ENCODE results near the gene BRD3OS. TPM values are rescaled to one million over a fixed set of nuclear protein-coding genes. Genes with fewer than 3 reads are reported as not detected.

The BRD3OS gene
- total and polyA plus RNA-seq, 2 experiments from 2014 or later: 9.2 to 16.0 TPM

DNA sequence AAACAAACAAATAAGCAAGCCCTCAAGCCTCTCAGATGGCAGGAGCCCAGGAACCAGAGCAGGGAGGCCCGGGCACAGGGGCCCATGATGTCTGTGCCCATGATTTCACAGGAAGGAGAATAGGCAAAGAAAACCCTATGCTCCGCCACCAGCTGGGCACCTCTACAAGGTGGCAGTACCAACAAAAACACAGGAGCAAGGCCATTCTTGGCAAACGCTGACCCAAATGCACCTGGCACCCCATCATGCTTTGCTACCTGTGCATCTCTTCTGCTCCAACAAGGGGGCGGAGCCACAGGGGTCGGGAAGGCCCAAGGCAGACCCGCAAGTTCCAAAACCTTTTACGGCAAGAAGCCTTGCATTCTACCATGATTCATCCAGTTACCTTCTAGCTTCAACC is 39.4 kb downstream of the BRD3OS start:
- no peaks in the 10 kb centered on the region for H3K9me3 Mint-ChIP-seq
- H3F3A ChIP-seq (replicated peaks; ENCODE audit: low read depth): no peaks in the 10 kb centered on the region
- no peak overlapping the region for H3K27ac Mint-ChIP-seq
- H3K4me2 ChIP-seq: no peak overlapping the region
- no peaks in the 10 kb centered on the region for H3K36me3 ChIP-seq (ENCODE audit: insufficient read depth)
- no peaks in the 10 kb centered on the region for H3K27me3 ChIP-seq (ENCODE audit: insufficient read depth)
- peaks cover 7% of the 10 kb centered on the region for H3K36me3 Mint-ChIP-seq (ENCODE audit: low read depth)
- H3K79me2 ChIP-seq (replicated peaks; ENCODE audit: insufficient read depth): peaks cover 74% of the 10 kb centered on the region
- no peaks in the 10 kb centered on the region for H3K9me2 ChIP-seq (ENCODE audit: insufficient read depth)
- H3K27ac ChIP-seq (ENCODE audit: low read depth): no peak overlapping the region
- peak; percentile 43 for DNase-seq (ENCODE audit: low spot score)
- peaks cover 56% of the 10 kb centered on the region for H4K20me1 ChIP-seq (replicated peaks; ENCODE audit: insufficient read depth)
- no peak overlapping the region for H3K4me3 ChIP-seq
- H3K4me1 ChIP-seq (ENCODE audit: insufficient read depth): peaks cover 14% of the 10 kb centered on the region
- H3K27me3 Mint-ChIP-seq (ENCODE audit: insufficient read depth, low read depth, poor library complexity): peaks cover 16% of the 10 kb centered on the region
- TF ChIP-seq CREB1 (CRISPR knock-in tag; IDR thresholded peaks at IDR 0.05; ENCODE audit: low read depth) (no peak), STAT1 (IDR thresholded peaks at IDR 0.05; ENCODE audit: unreplicated experiment) (no peak), EZH2 (IDR thresholded peaks at IDR 0.05; ENCODE audit: low read depth, unreplicated experiment) (no peak), ZNF114 (CRISPR knock-in tag; IDR thresholded peaks at IDR 0.05) (no peak), EZH2phosphoT487 (IDR thresholded peaks at IDR 0.05; ENCODE audit: unreplicated experiment) (no peak), NANOG (IDR thresholded peaks at IDR 0.05; ENCODE audit: borderline replicate concordance) (no peak), POLR2AphosphoS5 (IDR thresholded peaks at IDR 0.05; ENCODE audit: low read depth) (no peak), JUNB (IDR thresholded peaks at IDR 0.05; ENCODE audit: unreplicated experiment) (no peak), CTCF (conservative IDR thresholded peaks at IDR 0.05; ENCODE audit: low read depth in 2 of 2) (no peak)
- TF ChIP-seq, protein P1, sequence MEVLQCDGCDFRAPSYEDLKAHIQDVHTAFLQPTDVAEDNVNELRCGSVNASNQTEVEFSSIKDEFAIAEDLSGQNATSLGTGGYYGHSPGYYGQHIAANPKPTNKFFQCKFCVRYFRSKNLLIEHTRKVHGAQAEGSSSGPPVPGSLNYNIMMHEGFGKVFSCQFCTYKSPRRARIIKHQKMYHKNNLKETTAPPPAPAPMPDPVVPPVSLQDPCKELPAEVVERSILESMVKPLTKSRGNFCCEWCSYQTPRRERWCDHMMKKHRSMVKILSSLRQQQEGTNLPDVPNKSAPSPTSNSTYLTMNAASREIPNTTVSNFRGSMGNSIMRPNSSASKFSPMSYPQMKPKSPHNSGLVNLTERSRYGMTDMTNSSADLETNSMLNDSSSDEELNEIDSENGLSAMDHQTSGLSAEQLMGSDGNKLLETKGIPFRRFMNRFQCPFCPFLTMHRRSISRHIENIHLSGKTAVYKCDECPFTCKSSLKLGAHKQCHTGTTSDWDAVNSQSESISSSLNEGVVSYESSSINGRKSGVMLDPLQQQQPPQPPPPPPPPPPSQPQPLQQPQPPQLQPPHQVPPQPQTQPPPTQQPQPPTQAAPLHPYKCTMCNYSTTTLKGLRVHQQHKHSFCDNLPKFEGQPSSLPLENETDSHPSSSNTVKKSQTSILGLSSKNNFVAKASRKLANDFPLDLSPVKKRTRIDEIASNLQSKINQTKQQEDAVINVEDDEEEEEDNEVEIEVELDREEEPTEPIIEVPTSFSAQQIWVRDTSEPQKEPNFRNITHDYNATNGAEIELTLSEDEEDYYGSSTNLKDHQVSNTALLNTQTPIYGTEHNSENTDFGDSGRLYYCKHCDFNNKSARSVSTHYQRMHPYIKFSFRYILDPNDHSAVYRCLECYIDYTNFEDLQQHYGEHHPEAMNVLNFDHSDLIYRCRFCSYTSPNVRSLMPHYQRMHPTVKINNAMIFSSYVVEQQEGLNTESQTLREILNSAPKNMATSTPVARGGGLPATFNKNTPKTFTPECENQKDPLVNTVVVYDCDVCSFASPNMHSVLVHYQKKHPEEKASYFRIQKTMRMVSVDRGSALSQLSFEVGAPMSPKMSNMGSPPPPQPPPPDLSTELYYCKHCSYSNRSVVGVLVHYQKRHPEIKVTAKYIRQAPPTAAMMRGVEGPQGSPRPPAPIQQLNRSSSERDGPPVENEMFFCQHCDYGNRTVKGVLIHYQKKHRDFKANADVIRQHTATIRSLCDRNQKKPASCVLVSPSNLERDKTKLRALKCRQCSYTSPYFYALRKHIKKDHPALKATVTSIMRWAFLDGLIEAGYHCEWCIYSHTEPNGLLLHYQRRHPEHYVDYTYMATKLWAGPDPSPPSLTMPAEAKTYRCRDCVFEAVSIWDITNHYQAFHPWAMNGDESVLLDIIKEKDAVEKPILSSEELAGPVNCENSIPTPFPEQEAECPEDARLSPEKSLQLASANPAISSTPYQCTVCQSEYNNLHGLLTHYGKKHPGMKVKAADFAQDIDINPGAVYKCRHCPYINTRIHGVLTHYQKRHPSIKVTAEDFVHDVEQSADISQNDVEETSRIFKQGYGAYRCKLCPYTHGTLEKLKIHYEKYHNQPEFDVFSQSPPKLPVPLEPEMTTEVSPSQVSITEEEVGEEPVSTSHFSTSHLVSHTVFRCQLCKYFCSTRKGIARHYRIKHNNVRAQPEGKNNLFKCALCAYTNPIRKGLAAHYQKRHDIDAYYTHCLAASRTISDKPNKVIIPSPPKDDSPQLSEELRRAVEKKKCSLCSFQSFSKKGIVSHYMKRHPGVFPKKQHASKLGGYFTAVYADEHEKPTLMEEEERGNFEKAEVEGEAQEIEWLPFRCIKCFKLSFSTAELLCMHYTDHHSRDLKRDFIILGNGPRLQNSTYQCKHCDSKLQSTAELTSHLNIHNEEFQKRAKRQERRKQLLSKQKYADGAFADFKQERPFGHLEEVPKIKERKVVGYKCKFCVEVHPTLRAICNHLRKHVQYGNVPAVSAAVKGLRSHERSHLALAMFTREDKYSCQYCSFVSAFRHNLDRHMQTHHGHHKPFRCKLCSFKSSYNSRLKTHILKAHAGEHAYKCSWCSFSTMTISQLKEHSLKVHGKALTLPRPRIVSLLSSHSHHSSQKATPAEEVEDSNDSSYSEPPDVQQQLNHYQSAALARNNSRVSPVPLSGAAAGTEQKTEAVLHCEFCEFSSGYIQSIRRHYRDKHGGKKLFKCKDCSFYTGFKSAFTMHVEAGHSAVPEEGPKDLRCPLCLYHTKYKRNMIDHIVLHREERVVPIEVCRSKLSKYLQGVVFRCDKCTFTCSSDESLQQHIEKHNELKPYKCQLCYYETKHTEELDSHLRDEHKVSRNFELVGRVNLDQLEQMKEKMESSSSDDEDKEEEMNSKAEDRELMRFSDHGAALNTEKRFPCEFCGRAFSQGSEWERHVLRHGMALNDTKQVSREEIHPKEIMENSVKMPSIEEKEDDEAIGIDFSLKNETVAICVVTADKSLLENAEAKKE (CRISPR knock-in tag; IDR thresholded peaks at IDR 0.05): no peak
- TF ChIP-seq, protein P2, sequence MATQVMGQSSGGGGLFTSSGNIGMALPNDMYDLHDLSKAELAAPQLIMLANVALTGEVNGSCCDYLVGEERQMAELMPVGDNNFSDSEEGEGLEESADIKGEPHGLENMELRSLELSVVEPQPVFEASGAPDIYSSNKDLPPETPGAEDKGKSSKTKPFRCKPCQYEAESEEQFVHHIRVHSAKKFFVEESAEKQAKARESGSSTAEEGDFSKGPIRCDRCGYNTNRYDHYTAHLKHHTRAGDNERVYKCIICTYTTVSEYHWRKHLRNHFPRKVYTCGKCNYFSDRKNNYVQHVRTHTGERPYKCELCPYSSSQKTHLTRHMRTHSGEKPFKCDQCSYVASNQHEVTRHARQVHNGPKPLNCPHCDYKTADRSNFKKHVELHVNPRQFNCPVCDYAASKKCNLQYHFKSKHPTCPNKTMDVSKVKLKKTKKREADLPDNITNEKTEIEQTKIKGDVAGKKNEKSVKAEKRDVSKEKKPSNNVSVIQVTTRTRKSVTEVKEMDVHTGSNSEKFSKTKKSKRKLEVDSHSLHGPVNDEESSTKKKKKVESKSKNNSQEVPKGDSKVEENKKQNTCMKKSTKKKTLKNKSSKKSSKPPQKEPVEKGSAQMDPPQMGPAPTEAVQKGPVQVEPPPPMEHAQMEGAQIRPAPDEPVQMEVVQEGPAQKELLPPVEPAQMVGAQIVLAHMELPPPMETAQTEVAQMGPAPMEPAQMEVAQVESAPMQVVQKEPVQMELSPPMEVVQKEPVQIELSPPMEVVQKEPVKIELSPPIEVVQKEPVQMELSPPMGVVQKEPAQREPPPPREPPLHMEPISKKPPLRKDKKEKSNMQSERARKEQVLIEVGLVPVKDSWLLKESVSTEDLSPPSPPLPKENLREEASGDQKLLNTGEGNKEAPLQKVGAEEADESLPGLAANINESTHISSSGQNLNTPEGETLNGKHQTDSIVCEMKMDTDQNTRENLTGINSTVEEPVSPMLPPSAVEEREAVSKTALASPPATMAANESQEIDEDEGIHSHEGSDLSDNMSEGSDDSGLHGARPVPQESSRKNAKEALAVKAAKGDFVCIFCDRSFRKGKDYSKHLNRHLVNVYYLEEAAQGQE (IDR thresholded peaks at IDR 0.05; ENCODE audit: unreplicated experiment): no peak
- TF ChIP-seq, protein P3, sequence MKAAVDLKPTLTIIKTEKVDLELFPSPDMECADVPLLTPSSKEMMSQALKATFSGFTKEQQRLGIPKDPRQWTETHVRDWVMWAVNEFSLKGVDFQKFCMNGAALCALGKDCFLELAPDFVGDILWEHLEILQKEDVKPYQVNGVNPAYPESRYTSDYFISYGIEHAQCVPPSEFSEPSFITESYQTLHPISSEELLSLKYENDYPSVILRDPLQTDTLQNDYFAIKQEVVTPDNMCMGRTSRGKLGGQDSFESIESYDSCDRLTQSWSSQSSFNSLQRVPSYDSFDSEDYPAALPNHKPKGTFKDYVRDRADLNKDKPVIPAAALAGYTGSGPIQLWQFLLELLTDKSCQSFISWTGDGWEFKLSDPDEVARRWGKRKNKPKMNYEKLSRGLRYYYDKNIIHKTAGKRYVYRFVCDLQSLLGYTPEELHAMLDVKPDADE (IDR thresholded peaks at IDR 0.05): no peak
- ATAC-seq: no peak
- no peak overlapping the region for H3K4me3 Mint-ChIP-seq
- peaks cover 42% of the 10 kb centered on the region for H3K4me1 Mint-ChIP-seq
- no peak overlapping the region for H2AFZ ChIP-seq
